Brain pericyte (primary cell): ENCODE results near the gene SARM1.
"Not testable (repeated sequence)": the region's sequence is repeated elsewhere in the genome, so short reads cannot be mapped to it uniquely, and the experiment has no call there.

ENCODE experiments used
- DNase-seq: peaks from one replicate; pipeline ENCODE4 v3.0.0-alpha.2; 2012; ENCODE audit warnings: low read depth, low spot score

The SARM1 gene

GRCh38 chr17:28371245-28372202, at the start of gene SARM1:
Gene SARM1, plus strand, starts transcription at chr17:28371694. Its CDS starts 339 bp downstream, at chr17:28372033.
- DNase-seq = peak; percentile 60

- no peak for DNase-seq
These were observed 47.2 kb upstream of the SARM1 start for GRCh38 chr17:28324267-28324745.

GRCh38 chr17:28324781-28325180, 46.7 kb upstream of the SARM1 start:
- no peak for DNase-seq

GRCh38 chr17:28325211-28325610, 46.3 kb upstream of the SARM1 start:
- DNase-seq = no peak

GRCh38 chr17:28326114-28326513, 45.4 kb upstream of the SARM1 start:
- no peak for DNase-seq

- no peak for DNase-seq
These were observed 44.4 kb upstream of the SARM1 start for GRCh38 chr17:28327031-28327607.

GRCh38 chr17:28327709-28328108, 43.8 kb upstream of the SARM1 start:
- DNase-seq = no peak

- DNase-seq = no peak
These were observed 43.2 kb upstream of the SARM1 start for GRCh38 chr17:28328325-28328724.

GRCh38 chr17:28330671-28331070, 40.8 kb upstream of the SARM1 start:
- no peak for DNase-seq

- no peak for DNase-seq
These were observed 39.5 kb upstream of the SARM1 start for GRCh38 chr17:28331891-28332420.

- no peak for DNase-seq
These were observed 38.3 kb upstream of the SARM1 start for GRCh38 chr17:28333083-28333746.

- no peak for DNase-seq
These were observed 37.3 kb upstream of the SARM1 start for GRCh38 chr17:28334171-28334570.

GRCh38 chr17:28334666-28335200, 36.8 kb upstream of the SARM1 start:
- no peak for DNase-seq

GRCh38 chr17:28335201-28335958, 36.1 kb upstream of the SARM1 start, which contains the start of the genes IFT20 and TNFAIP1:
Gene IFT20, minus strand, starts transcription at chr17:28335472. Its CDS starts 3,487 bp downstream, at chr17:28331985.
Gene TNFAIP1, plus strand, starts transcription at chr17:28335761. Its CDS starts 3,761 bp downstream, at chr17:28339522.
- DNase-seq = peak; percentile 99

GRCh38 chr17:28335959-28336871, 35.3 kb upstream of the SARM1 start:
- no peak for DNase-seq

GRCh38 chr17:28338056-28338768, 33.3 kb upstream of the SARM1 start:
- no peak for DNase-seq

GRCh38 chr17:28338769-28339212, 32.7 kb upstream of the SARM1 start:
- not testable (repeated sequence) for DNase-seq

- no peak for DNase-seq
These were observed 32.1 kb upstream of the SARM1 start for GRCh38 chr17:28339431-28339830.

- no peak for DNase-seq
These were observed 31.1 kb upstream of the SARM1 start for GRCh38 chr17:28340374-28340773.
